OCI-LY7 (cell line): ENCODE data around the gene PATJ.

Source experiments
- CTCF ChIP-seq: fragments of 200-600 bp; sonication (generic); conservative IDR thresholded peaks from 2 replicates; pipeline ENCODE4 v1.5.1; 2014; ENCODE audit warnings: mild to moderate bottlenecking, antibody characterized with exemption, low read length, moderate library complexity, mixed read lengths
- EZH2phosphoT487 ChIP-seq: fragments of 200-600 bp; sonication (generic); IDR thresholded peaks from 2 replicates; pipeline ENCODE4 v1.6.1; 2018; ENCODE audit warnings: low read depth, borderline replicate concordance, mild to moderate bottlenecking, mixed run types, antibody characterized with exemption, low read length, moderate library complexity, mixed read lengths

DNA sequence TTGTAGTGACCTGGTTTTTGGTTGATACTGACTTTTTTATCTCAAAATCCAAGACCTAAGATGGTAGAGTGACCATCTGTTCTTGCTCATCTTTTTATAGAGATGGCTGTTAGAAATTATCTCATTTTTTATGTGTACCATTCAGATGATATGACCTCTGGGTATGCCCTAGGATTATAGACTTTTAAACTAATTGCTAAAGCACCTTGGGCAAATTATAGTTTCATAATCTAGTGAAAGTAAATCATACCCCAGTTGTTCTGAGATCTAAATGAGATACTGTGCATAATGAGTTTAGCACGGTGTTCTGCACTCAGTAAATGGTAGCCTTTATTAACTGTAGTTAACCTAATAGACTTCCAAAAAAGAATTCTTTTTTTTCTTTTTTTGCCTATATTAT, 269.8 kb downstream of the PATJ start:
- TF ChIP-seq CTCF (no peak), EZH2phosphoT487 (no peak)
